Activated CD4-positive, alpha-beta T cell treated with anti-CD3 and anti-CD28 coated beads for 36 hours (primary cell): ENCODE results near the gene CPSF2. TPM values are rescaled to one million over a fixed set of nuclear protein-coding genes. Genes with fewer than 3 reads are reported as not detected.

Source experiments
- ATAC-seq: fragments of 200-7000 bp; cut with Tn5 transposase; one replicate; pipeline ENCODE4 v1.10.0; 2021; ENCODE audit warnings: mild to moderate bottlenecking, moderate library complexity
- CTCF ChIA-PET: fragments of 350-600 bp; sonication (Branson Sonifier 250); formaldehyde crosslinking; loops from one replicate; lab custom pipeline; 2021; ENCODE audit warnings: antibody characterized with exemption; lab: Charles Lee
- POLR2A ChIA-PET: fragments of 350-600 bp; sonication (Branson Sonifier 250); formaldehyde crosslinking; loops from one replicate; lab custom pipeline; 2021; ENCODE audit warnings: antibody characterized with exemption, inconsistent platforms; lab: Charles Lee
- DNase-seq: peaks from one replicate; pipeline ENCODE4 v3.0.0-alpha.2; 2020
- H3K27ac Mint-ChIP-seq: one replicate; pipeline ENCODE4 v1.8.0; 2021; ENCODE audit warnings: mixed read lengths
- H3K27me3 Mint-ChIP-seq: one replicate; pipeline ENCODE4 v1.8.0; 2021; ENCODE audit warnings: mixed read lengths
- H3K36me3 Mint-ChIP-seq: one replicate; pipeline ENCODE4 v1.8.0; 2021; ENCODE audit warnings: low read depth, mixed read lengths
- H3K4me1 Mint-ChIP-seq: one replicate; pipeline ENCODE4 v1.8.0; 2021; ENCODE audit warnings: mixed read lengths
- H3K4me3 Mint-ChIP-seq: one replicate; pipeline ENCODE4 v1.8.0; 2021; ENCODE audit warnings: mild to moderate bottlenecking, moderate library complexity, mixed read lengths
- H3K9me3 Mint-ChIP-seq: one replicate; pipeline ENCODE4 v1.8.0; 2021; ENCODE audit warnings: low read depth, mixed read lengths
- intact Hi-C, 2 experiments: fragments of 100-400 bp; cut with DNase I in 1 of 2; cut with micrococcal nuclease in 1 of 2; formaldehyde crosslinking; loops; one replicate each; pipeline versions ENCODE4 v1.14.2 to v1.15.1; 2022 to 2024; cut with DNase I, micrococcal nuclease
- total RNA-seq, 2 experiments: library from RNA; stranded (reverse); gene quantifications; one replicate each; pipeline ENCODE4 v1.2.3, GENCODE V29; 2021

CPSF2 gene
- total RNA-seq, 2 experiments from 2014 or later: 102 to 117 TPM

DNA sequence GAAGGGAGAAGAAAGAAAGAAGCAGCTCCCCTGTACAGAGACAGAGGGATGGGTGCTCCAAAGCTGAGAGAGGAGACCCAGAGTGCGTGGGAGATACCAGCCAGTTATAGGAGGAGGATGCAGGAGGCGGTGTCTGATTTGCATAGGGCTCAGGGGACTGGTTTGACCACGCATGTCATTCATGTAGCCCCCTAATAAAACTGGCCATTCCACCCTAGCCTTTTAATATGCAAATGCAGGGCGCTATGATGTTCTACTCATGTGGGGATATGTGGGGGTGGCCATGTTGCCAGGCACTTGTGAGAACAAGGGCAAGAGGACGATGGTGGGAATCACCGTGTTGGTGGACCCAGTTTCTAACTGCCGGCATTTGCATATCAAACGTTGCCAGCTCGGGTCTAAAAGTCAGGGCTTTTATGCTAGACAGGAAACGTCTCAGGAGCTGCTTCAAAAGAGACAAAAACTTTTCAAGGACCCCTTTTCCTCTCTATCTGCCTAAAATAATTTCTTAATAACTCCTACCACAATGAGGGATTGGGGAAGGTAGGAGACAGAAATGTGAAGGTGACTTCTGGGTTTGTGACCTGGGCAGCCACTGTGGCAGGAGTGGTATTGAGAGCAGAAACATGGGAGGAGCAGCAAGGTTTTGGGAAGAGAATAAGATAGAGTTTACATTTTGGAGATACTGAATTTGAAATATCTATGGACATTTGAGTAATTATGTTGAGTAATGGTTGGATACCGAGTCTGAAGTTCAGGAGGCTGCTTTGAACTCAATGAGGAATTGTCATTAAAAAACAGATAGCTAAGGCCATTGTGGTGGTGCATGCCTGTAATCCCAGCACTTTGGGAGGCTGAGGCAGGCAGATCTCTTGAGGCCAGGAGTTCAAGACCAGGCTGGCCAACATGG, 13.2 kb upstream of the CPSF2 start:
- ChIA-PET CTCF (interaction anchor here (0.7 to 5.5 kb wide), 5 partner anchors 9 to 1259 kb away, joined by 3 to 125 read pairs (median 4); partner anchors contain the start of genes CPSF2, NDUFB1 and TRIP11), POLR2A (interaction anchor here (0.6 to 5.6 kb wide), 4 partner anchors 14 to 712 kb away, joined by 3 to 59 read pairs (median 4); partner anchors contain the start of genes CPSF2 and NDUFB1)
- ATAC-seq (no peak), DNase-seq (peak; percentile 38)
- intact Hi-C loops: loop anchor here in 1 of 2 experiments (5.0 kb wide), 2 partner anchors 569 to 1351 kb away; no protein-coding TSS in a partner anchor
- H3K4me3 Mint-ChIP-seq: no peak overlapping the region
- H3K27me3 Mint-ChIP-seq: no peaks in the 10 kb centered on the region
- H3K4me1 Mint-ChIP-seq: peaks cover 30% of the 10 kb centered on the region
- peak overlapping the region; percentile 49 for H3K27ac Mint-ChIP-seq
- H3K9me3 Mint-ChIP-seq: no peaks in the 10 kb centered on the region
- no peaks in the 10 kb centered on the region for H3K36me3 Mint-ChIP-seq

DNA sequence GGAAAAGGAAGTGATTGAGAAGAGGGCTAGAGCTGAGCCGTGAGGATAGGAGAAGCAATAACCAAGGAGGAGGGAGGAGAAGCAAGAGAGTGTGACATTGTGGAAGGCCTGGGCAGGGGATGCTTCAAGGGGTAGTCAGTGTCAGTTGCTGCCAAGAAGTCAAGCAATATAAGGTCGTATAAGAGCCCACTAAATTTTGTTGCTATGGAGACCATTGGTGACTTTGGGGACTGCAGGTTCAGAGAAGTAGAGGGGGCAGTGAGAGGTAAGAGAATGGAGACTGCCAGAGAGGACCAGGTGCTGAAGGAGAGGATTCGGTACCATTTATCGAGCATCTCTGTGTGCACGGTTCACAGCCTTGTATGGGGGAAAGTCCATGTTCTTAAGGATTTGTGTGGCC, 12.3 kb upstream of the CPSF2 start:
- Mint-ChIP-seq H3K27ac (no peak overlapping the region), H3K9me3 (no peaks in the 10 kb centered on the region), H3K36me3 (no peaks in the 10 kb centered on the region), H3K4me3 (no peak overlapping the region), H3K4me1 (peaks cover 26% of the 10 kb centered on the region), H3K27me3 (no peaks in the 10 kb centered on the region)
- ChIA-PET CTCF (interaction anchor here (1.7 to 5.5 kb wide), 2 partner anchors 13 to 69 kb away, joined by 5 to 125 read pairs; partner anchors contain the start of genes CPSF2, NDUFB1 and TRIP11), POLR2A (interaction anchor here (0.6 to 5.6 kb wide), 2 partner anchors 13 to 16 kb away, joined by 6 to 59 read pairs; partner anchors contain the start of genes CPSF2 and NDUFB1)
- ATAC-seq (no peak), DNase-seq (no peak)
- intact Hi-C loops: loop anchor here in 1 of 2 experiments (5.0 kb wide), 2 partner anchors 568 to 1352 kb away; no protein-coding TSS in a partner anchor

DNA sequence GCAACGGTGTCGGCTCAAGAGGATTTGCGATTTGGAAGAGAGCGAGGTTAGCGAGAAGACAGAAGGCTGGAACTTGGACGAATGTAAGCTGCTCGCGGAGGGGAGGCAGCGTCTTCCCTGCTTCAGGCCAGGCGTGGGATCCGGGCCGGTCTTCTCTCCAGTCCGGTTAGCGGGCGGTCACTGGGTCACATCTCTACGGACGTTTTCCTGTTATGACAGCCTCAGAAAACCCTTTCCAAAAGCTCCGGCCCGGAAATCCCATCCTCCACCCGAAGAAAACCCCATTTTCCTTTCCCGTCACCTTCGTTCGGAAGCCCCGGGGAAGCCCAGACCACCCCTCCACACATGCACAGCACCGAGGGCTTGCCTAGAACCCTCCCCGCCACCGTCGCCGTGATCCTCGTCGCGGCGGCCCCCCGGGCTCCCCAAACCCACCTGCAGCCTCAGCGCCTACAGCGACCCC, 531 bp upstream of the CPSF2 start:
- Mint-ChIP-seq H3K4me3 (peak overlapping the region; percentile 77), H3K27me3 (no peaks in the 10 kb centered on the region), H3K36me3 (peaks cover 36% of the 10 kb centered on the region), H3K9me3 (no peaks in the 10 kb centered on the region), H3K27ac (peak overlapping the region; percentile 100), H3K4me1 (peaks cover 33% of the 10 kb centered on the region)
- intact Hi-C loops: loop anchor here (1.0 to 5.0 kb wide), 6 partner anchors 15 to 673 kb away; partner anchors contain the start of genes ATXN3 (in 2 of the 2), GOLGA5 (in 1 of the 2) and TRIP11 (in 1 of the 2)
- POLR2A ChIA-PET: interaction anchor here (0.5 to 7.3 kb wide), 9 partner anchors 12 to 894 kb away, joined by 3 to 59 read pairs (median 4); partner anchors contain the start of genes ATXN3 and TRIP11
- ATAC-seq (peak; percentile 19), DNase-seq (no peak)
- CTCF ChIA-PET: interaction anchor here (0.6 to 13.1 kb wide), 11 partner anchors 13 to 1308 kb away, joined by 3 to 125 read pairs (median 3); partner anchors contain the start of genes ATXN3 and TRIP11

DNA sequence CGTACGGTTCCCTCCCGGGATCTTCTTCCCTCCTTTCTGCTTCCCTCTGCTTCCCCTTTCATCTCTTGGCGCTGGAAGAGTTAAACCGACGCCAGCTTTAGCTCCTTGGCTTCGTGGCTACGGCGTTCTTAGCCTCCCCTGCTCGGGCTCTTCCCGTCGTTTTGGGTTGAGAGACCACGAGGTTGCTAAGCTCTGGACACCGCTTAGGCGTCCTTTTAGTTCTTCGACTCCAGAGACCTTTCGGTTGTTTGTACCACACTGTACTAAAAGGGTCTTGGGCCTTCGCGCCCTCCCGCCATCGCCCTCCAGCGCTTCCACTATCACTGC, 545 bp downstream of the CPSF2 start:
- peak; percentile 25 for DNase-seq
- ATAC-seq: peak; percentile 6

DNA sequence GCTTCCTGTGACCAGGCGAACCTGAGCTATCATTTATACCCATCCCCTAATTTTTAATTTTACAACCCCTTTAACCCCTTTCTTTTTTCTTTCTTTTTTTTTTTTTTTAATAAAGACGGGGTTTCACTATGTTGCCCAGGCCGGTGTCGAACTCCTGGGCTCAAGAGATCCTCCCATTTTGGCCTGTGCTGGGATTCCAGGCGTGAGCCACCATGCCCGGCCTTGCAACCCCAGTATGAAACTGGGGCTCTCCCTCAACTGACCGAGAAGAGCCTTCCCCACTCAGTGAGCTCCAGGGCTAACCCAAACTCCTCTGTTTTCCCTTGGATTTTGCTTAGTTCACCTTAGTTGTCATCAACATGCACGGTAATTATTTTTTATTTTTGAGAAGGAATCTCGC, 992 bp downstream of the CPSF2 start:
- DNase-seq (no peak), ATAC-seq (no peak)
- CTCF ChIA-PET: interaction anchor here (0.6 to 13.1 kb wide), 6 partner anchors 8 to 529 kb away, joined by 3 to 125 read pairs (median 4); partner anchors contain the start of gene ATXN3
- POLR2A ChIA-PET: interaction anchor here (0.5 to 7.3 kb wide), 6 partner anchors 15 to 798 kb away, joined by 3 to 59 read pairs (median 3); partner anchors contain the start of gene ATXN3
- intact Hi-C loops: loop anchor here in 1 of 2 experiments (5.0 kb wide), 3 partner anchors 285 to 555 kb away; no protein-coding TSS in a partner anchor
- H3K9me3 Mint-ChIP-seq: no peaks in the 10 kb centered on the region
- peak overlapping the region; percentile 100 for H3K27ac Mint-ChIP-seq
- no peaks in the 10 kb centered on the region for H3K27me3 Mint-ChIP-seq
- H3K36me3 Mint-ChIP-seq: peaks cover 40% of the 10 kb centered on the region
- H3K4me1 Mint-ChIP-seq: peaks cover 43% of the 10 kb centered on the region
- H3K4me3 Mint-ChIP-seq: peak overlapping the region; percentile 77

More for the DNA sequence above, 545 bp downstream of the CPSF2 start:
- H3K9me3 Mint-ChIP-seq: no peaks in the 10 kb centered on the region
- H3K4me3 Mint-ChIP-seq: peak overlapping the region; percentile 77
- peaks cover 38% of the 10 kb centered on the region for H3K36me3 Mint-ChIP-seq
- H3K27me3 Mint-ChIP-seq: no peaks in the 10 kb centered on the region
- H3K27ac Mint-ChIP-seq: peak overlapping the region; percentile 100
- CTCF ChIA-PET: interaction anchor here (0.6 to 13.1 kb wide), 6 partner anchors 9 to 530 kb away, joined by 3 to 125 read pairs (median 4); partner anchors contain the start of gene ATXN3
- POLR2A ChIA-PET: interaction anchor here (0.5 to 7.3 kb wide), 4 partner anchors 11 to 798 kb away, joined by 3 to 59 read pairs (median 5); partner anchors contain the start of gene ATXN3
- peaks cover 39% of the 10 kb centered on the region for H3K4me1 Mint-ChIP-seq
- intact Hi-C loops: loop anchor here in 1 of 2 experiments (5.0 kb wide), 3 partner anchors 285 to 555 kb away; no protein-coding TSS in a partner anchor

DNA sequence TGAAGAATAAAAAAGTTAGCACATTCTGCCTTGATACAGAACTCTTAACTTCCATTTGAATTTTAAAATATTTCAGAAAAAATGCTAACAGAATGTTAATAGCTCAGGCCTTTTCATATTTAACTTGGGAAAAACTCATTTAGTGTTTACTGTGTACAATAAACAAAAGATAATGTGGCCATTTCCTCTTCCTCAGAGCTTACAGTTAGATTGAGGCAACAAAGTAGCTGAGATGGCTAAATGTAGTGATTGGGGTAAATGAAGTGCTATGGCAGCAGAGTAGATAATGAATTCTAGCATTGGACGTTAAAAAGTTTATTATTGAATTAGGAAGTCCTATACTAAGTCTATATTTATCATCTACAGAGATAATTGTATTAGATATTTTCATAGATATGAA, 12.7 kb downstream of the CPSF2 start:
- intact Hi-C loops: no loop called here
- DNase-seq: no peak
- CTCF ChIA-PET: interaction anchor here (3.2 kb wide), 1 partner anchor 12 kb away, joined by 12 read pairs; the partner anchor contains the start of genes CPSF2 and NDUFB1
- Mint-ChIP-seq H3K27me3 (no peaks in the 10 kb centered on the region), H3K4me1 (peaks cover 3% of the 10 kb centered on the region), H3K27ac (no peak overlapping the region), H3K9me3 (no peaks in the 10 kb centered on the region), H3K4me3 (no peak overlapping the region), H3K36me3 (peaks cover 29% of the 10 kb centered on the region)
- POLR2A ChIA-PET: interaction anchor here (0.9 kb wide), 1 partner anchor 18 kb away, joined by 3 read pairs; no protein-coding TSS in a partner anchor
- ATAC-seq: no peak

DNA sequence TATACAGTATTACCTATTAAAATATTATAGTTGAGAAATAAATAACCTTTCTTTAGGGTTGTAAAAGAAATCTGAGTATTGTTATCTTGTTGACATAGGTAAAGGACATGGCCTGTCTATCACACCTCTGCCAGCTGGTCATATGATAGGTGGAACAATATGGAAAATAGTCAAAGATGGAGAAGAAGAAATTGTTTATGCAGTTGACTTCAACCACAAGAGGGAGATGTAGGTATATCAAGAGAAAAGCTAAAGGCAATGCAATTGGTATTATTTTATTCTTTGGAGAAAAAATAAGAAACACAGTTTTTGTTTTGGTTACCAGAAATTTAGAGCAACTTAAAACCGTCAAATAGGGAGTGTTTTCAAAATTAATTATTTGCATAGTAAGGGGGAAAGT, 13.5 kb downstream of the CPSF2 start:
- Mint-ChIP-seq H3K4me1 (no peaks in the 10 kb centered on the region), H3K36me3 (peaks cover 27% of the 10 kb centered on the region), H3K27me3 (no peaks in the 10 kb centered on the region), H3K9me3 (no peaks in the 10 kb centered on the region), H3K27ac (no peak overlapping the region), H3K4me3 (no peak overlapping the region)
- ATAC-seq: no peak
- POLR2A ChIA-PET: no interaction called here
- intact Hi-C loops: loop anchor here in 1 of 2 experiments (1.0 kb wide), 1 partner anchor 217 kb away; no protein-coding TSS in a partner anchor
- no peak for DNase-seq
- CTCF ChIA-PET: interaction anchor here (1.0 to 3.2 kb wide), 4 partner anchors 9 to 217 kb away, joined by 3 to 12 read pairs (median 4); partner anchors contain the start of genes CPSF2 and NDUFB1

DNA sequence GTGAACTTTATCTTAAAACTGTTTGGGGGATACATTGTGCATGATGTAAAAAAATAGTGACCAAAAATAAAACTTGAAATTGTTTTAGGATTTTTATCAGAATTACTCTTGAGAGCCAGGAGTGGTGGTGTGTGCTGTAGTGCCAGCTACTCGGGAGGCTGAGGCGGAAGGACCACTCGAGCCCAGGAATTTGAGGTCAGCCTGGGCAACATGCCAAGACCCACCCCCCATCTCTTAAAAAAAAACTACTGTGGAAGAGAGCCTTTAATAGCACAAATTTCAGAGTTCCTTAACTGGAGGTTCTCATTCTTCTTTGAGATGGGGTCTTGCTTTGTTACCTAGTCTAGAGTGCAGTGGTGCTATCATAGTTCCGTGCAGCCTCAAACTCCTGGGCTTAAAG, 21.5 kb downstream of the CPSF2 start:
- no peaks in the 10 kb centered on the region for H3K27me3 Mint-ChIP-seq
- intact Hi-C loops: no loop called here
- ChIA-PET CTCF (interaction anchor here (1.4 kb wide), 1 partner anchor 17 kb away, joined by 3 read pairs; no protein-coding TSS in a partner anchor), POLR2A (no interaction called here)
- H3K27ac Mint-ChIP-seq: no peak overlapping the region
- H3K9me3 Mint-ChIP-seq: no peaks in the 10 kb centered on the region
- DNase-seq (no peak), ATAC-seq (no peak)
- H3K36me3 Mint-ChIP-seq: peaks cover 48% of the 10 kb centered on the region
- H3K4me3 Mint-ChIP-seq: no peak overlapping the region
- H3K4me1 Mint-ChIP-seq: peaks cover 13% of the 10 kb centered on the region

DNA sequence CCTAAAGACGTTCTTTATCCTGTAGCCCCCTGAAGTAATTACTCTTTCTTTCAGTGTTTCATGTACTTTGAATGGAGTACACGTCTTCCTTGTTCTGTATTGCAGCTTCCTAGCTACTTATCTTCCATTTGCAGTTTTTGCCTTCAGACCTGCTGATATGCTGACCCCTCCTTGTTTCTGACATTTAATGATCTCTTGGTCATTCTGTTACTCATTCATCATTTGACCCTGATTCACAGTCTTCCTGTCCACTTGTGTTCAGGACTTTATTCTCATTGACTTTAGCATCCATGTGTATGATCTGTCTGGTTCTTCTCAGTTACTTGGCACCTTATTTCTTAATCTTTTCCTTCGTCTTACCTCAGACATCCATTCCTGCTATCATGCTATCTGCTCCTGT, 22.2 kb downstream of the CPSF2 start:
- no peak overlapping the region for H3K27ac Mint-ChIP-seq
- H3K4me3 Mint-ChIP-seq: no peak overlapping the region
- ATAC-seq (no peak), DNase-seq (no peak)
- no peaks in the 10 kb centered on the region for H3K9me3 Mint-ChIP-seq
- H3K27me3 Mint-ChIP-seq: no peaks in the 10 kb centered on the region
- CTCF ChIA-PET: interaction anchor here (1.4 kb wide), 1 partner anchor 18 kb away, joined by 3 read pairs; no protein-coding TSS in a partner anchor
- POLR2A ChIA-PET: no interaction called here
- intact Hi-C loops: no loop called here
- peaks cover 13% of the 10 kb centered on the region for H3K4me1 Mint-ChIP-seq
- peaks cover 49% of the 10 kb centered on the region for H3K36me3 Mint-ChIP-seq

DNA sequence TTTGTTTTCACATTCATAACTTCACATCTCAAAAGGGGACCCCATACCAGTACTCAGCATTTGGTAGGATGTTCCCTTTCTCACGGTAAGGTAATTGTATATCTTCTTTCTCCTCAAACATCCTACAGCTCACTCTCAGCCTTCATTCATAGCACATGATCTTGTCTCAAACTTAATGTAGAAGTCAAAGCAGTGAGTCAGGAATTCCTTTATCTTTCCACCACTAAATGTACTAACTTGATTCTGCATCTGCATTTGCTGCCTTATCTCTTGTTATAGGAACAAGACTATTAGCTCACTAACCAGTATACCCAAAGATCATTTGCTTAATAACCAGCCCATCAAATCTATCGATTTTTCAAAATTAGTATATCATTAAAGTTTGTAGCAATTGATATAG, 22.9 kb downstream of the CPSF2 start:
- Mint-ChIP-seq H3K4me1 (peaks cover 13% of the 10 kb centered on the region), H3K9me3 (no peaks in the 10 kb centered on the region), H3K4me3 (no peak overlapping the region), H3K36me3 (peaks cover 53% of the 10 kb centered on the region), H3K27me3 (no peaks in the 10 kb centered on the region), H3K27ac (no peak overlapping the region)
- CTCF ChIA-PET: no interaction called here
- DNase-seq (no peak), ATAC-seq (no peak)
- intact Hi-C loops: no loop called here
- POLR2A ChIA-PET: no interaction called here
